Stimulated activated naive CD4-positive, alpha-beta T cell treated with Interleukin-2 at 50 U/mL for 16 hours (primary cell): ENCODE measurements around the gene MAGI2.

Experiments used
- DNase-seq: peaks from one replicate; lab custom pipeline; 2025; lab: John Stamatoyannopoulos, UW

Gene MAGI2

GRCh38 chr7:79245623-79246249 lies 207.7 kb downstream of the MAGI2 start:
- no peak for DNase-seq

GRCh38 chr7:79244482-79244881 lies 209.0 kb downstream of the MAGI2 start:
- DNase-seq, result no peak

- DNase-seq, result no peak
Observed at GRCh38 chr7:79241288-79242060, 212.0 kb downstream of the MAGI2 start.

GRCh38 chr7:79240413-79240812 lies 213.1 kb downstream of the MAGI2 start:
- no peak for DNase-seq

- DNase-seq, result no peak
Observed at GRCh38 chr7:79236352-79237028, 217.0 kb downstream of the MAGI2 start.

- DNase-seq, result no peak
Observed at GRCh38 chr7:79227044-79227443, 226.4 kb downstream of the MAGI2 start.

GRCh38 chr7:79221211-79221610 lies 232.3 kb downstream of the MAGI2 start:
- DNase-seq, result no peak

- DNase-seq, result no peak
Observed at GRCh38 chr7:79217976-79218626, 235.4 kb downstream of the MAGI2 start.

- DNase-seq, result no peak
Observed at GRCh38 chr7:79217468-79217867, 236.0 kb downstream of the MAGI2 start.

GRCh38 chr7:79216236-79216635 lies 237.2 kb downstream of the MAGI2 start:
- no peak for DNase-seq

- no peak for DNase-seq
Observed at GRCh38 chr7:79212334-79212733, 241.1 kb downstream of the MAGI2 start.

GRCh38 chr7:79211724-79212123 lies 241.7 kb downstream of the MAGI2 start:
- no peak for DNase-seq

GRCh38 chr7:79199961-79200360 lies 253.5 kb downstream of the MAGI2 start:
- no peak for DNase-seq

GRCh38 chr7:79199266-79199665 lies 254.2 kb downstream of the MAGI2 start:
- DNase-seq, result no peak

GRCh38 chr7:79185605-79186004 lies 267.9 kb downstream of the MAGI2 start:
- DNase-seq, result no peak

- no peak for DNase-seq
Observed at GRCh38 chr7:79182283-79182682, 271.2 kb downstream of the MAGI2 start.

GRCh38 chr7:79180533-79180932 lies 272.9 kb downstream of the MAGI2 start:
- no peak for DNase-seq

- no peak for DNase-seq
Observed at GRCh38 chr7:79176859-79177477, 276.5 kb downstream of the MAGI2 start.

GRCh38 chr7:79175374-79175773 lies 278.1 kb downstream of the MAGI2 start:
- DNase-seq, result no peak

GRCh38 chr7:79165225-79165624 lies 288.2 kb downstream of the MAGI2 start:
- no peak for DNase-seq

GRCh38 chr7:79159040-79159664 lies 294.3 kb downstream of the MAGI2 start:
- no peak for DNase-seq

GRCh38 chr7:79157281-79157680 lies 296.2 kb downstream of the MAGI2 start:
- DNase-seq, result no peak
